DLD1 (cell line): ENCODE measurements around the gene PRSS56.
"Not testable (repeated sequence)": the region's sequence is repeated elsewhere in the genome, so short reads cannot be mapped to it uniquely, and the experiment has no call there.

Source experiments
- in situ Hi-C: cut with HindIII; loops from 2 replicates; pipeline ENCODE4 v1.10.0; 2017; ENCODE audit warnings: low sequenced_read_pairs

PRSS56 gene

GRCh38 chr2:232524771-232525170 is 4.6 kb downstream of the PRSS56 start:
- in situ Hi-C loops, result no loop called here

DNA sequence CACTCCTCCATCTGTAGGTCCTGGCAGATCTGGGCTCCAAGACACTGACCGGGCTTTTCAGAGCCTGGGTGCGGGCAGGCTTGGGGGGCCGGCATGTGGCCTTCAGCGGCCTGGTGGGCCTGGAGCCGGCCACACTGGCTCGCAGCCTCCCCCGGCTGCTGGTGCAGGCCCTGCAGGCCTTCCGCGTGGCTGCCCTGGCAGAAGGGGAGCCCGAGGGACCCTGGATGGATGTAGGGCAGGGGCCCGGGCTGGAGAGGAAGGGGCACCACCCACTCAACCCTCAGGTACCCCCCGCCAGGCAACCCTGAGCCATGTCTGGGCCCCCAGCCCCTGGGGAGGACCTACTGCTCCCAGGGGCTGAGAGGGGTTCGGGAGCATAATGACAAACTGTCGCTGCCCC is 5.0 kb downstream of the PRSS56 start:
- in situ Hi-C loops, result no loop called here

- in situ Hi-C loops, result no loop called here
Observed at GRCh38 chr2:232525791-232526371, 5.7 kb downstream of the PRSS56 start, which contains the start of gene CHRND. TSS of gene CHRND (plus strand) at chr2:232526160. CDS start at chr2:232526216, 56 bp downstream.

DNA sequence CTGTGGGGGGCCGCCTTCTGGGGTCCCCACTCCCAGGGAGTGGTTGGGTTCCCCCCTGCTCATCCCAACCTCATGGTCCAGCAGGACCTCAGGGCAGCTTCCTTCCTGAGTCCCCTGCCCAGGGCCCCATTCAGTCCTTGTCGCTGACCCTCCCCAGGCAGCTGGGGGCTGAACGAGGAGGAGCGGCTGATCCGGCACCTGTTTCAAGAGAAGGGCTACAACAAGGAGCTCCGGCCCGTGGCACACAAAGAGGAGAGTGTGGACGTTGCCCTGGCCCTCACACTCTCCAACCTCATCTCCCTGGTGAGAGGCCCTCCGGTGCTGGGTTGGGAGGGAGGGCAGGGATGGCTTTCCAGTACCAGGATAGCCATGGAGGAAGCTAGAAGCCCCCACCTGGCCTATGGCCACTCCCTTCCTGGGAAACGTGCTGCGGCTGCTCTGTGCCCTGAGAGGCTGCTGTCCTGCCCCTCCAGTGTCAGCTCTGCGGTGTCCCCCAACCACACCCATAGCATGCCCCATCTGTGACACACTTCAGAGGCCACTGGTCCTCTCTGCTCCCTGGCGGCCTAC is 6.3 kb downstream of the PRSS56 start:
- in situ Hi-C loops, result no loop called here

GRCh38 chr2:232527905-232528470 is 7.8 kb downstream of the PRSS56 start:
- in situ Hi-C loops, result no loop called here

DNA sequence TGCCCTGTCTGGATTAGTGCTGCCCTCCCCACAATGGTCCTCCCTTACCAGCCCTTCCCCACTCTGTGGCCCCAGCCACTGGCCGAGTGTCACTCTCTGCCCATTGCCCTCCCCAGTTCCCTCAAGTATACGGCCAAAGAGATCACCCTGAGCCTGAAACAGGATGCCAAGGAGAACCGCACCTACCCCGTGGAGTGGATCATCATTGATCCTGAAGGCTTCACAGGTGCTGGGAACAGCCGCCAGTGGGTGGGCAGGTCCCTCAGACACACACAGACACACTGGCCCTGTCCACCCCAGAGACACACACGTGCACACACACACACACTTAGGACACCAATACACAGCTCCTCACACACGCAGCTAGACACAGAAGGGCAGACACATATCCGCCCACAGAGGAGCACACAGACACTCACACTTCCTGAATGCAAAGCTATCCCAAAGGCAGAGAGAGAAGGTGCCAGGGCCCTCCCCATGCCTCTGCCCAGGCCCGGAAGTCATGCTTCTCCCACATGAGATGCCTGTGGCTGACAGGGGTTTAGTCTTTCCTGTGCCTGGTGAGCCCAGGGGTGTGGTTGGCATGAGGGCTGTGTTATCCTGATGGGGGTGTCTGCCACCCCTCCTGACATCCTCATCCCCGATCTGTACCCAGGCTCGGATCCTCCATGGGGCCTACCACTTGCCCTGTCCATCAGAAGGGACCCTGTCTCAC is 8.7 kb downstream of the PRSS56 start:
- in situ Hi-C loops, result no loop called here

GRCh38 chr2:232529806-232530547 is 9.8 kb downstream of the PRSS56 start:
- in situ Hi-C loops, result no loop called here

DNA sequence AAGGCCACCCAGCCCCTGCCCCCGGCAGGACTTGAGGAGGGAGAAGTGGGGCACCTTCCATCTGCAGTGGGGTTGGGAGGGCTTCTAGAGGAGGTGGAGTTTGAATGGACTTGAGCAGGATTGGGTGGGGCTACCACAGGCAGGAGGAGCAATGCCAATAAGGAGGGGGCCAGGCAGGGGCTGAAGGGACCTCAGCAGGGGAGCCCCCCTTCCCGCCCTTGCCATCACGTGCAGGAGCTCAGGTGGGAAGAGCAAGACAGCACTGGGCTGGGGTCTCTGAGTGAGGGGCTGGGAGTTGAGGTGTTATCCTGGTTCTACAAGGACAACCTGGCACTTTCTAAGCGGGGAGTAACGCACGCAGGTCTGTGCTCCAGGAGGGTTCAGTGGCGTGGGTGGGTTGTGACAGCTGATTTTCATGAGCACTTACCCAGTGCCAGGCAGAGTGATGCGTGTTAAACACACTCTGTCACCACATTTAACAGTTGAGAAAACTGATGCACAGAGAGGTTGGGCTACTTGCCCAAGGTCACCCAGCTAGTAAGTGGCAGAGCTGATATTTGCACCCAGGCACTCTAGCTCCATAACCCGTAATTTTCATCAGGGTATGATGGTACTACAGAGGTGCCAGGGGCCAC is 10.6 kb downstream of the PRSS56 start:
- in situ Hi-C loops, result no loop called here

DNA sequence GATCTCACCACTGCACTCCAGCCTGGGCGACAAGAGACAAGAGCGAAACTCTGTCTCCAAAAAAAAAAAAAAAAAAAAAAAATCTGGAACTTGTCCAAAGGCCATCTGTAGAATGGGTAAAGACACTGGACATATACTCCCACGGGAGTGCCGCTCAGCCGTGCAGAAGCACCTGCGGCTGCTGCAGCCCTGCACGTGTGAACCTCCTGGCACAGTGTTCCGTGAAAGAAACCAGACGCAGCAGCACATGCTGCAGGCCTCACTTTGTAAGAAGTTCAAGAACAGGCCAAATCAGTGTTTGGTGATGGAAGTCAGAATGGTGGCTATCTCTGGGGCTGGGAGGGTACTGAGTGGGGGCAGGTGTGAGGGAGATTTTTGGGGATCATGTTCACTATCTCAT is 12.2 kb downstream of the PRSS56 start:
- in situ Hi-C loops, result no loop called here

GRCh38 chr2:232532821-232533220 is 12.6 kb downstream of the PRSS56 start:
- in situ Hi-C loops, result not testable (repeated sequence)

DNA sequence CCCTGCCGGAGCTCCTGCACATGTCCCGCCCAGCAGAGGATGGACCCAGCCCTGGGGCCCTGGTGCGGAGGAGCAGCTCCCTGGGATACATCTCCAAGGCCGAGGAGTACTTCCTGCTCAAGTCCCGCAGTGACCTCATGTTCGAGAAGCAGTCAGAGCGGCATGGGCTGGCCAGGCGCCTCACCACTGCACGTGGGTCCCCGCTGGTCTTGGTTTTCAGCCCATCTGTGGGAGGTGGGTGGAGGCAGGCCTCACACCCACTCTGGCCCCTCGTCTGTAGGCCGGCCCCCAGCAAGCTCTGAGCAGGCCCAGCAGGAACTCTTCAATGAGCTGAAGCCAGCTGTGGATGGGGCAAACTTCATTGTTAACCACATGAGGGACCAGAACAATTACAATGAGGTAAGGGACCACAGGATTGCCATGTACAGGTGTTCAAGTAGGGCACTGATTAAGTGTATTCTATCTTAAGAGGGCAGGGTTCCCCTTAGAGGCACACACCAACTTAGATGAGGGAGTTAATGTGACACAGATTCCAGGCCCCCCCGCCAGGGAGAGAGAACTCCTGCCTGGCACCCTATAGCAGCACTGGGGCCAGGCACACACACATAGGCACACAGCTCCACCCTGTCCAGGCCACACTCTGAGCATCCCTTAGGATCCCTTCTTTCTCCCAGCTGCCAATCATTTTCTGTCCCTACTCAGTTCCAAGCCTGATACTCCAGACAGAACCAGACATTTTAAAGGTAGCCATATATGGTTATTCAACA is 13.9 kb downstream of the PRSS56 start:
- in situ Hi-C loops, result no loop called here

- in situ Hi-C loops, result no loop called here
Observed at GRCh38 chr2:232534940-232535651, 14.9 kb downstream of the PRSS56 start.

GRCh38 chr2:232535761-232536530 is 15.8 kb downstream of the PRSS56 start:
- in situ Hi-C loops, result no loop called here

DNA sequence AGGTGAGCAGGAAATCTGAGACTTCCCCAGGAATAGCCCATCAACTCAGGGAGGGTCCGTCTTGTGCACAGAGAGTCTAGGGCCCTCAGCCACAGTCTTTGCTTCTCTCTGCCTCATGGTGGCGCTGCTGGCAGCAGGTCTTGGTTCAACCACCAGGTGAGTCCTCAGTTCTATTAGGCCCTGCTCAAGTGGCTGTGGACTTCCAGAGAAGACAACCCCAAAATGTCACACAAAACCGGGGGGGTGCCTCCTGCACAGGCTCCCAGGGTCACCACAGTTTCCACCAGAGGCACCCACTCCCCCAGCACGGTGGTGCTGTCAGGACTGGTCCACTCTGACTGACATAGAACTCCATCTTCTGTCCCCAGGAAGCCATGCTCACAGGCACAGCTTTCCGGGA is 16.9 kb downstream of the PRSS56 start:
- in situ Hi-C loops, result no loop called here

DNA sequence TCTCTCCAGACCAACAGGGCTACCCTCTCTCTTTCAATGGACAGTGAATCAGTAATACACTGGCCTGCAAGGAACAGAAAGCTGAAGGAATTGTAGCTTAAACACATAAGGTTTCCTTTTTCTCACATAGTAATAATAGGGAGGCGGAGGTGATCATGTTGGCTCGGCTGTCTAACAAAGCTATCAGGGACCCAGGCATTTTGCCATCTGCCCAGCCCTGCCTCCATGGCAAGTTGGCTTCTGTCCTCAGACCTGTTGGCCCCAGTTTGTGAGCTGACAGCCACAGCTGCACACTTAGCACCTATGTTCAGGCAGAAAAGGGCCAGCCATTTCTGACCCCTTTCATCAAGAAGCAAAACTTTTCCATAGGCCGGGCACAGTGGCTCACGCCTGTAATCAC is 17.3 kb downstream of the PRSS56 start:
- in situ Hi-C loops, result no loop called here

DNA sequence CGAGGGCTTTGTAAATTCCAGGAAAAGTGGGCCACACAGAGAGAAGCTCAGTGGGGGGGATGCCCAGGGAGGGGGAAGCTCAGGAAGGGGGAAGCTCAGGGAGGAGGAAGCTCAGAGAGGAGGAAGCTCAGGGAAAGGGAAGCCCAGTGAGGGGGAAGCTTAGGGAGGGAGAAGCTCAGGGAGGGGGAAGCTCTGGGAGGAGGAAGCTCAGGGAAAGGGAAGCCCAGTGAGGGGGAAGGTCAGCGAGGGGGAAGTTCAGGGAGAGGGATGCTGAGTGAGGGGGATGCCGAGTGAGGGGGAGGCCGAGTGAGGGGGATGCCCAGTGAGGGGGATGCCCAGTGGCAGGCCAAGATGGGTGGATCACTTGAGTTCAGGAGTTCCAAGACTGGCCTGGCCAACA is 18.5 kb downstream of the PRSS56 start:
- in situ Hi-C loops, result no loop called here

GRCh38 chr2:232539298-232540231 is 19.4 kb downstream of the PRSS56 start, which contains the start of gene CHRNG:
TSS of gene CHRNG (plus strand) at chr2:232539692. CDS start at chr2:232539748, 56 bp downstream.
- in situ Hi-C loops, result no loop called here
